ENCODE data around the gene MSI2. TPM values are rescaled to one million over a fixed set of nuclear protein-coding genes. Genes with fewer than 3 reads are reported as not detected.

MSI2 gene
- total and polyA plus RNA-seq, 5 donors, result 43.9 to 113 (median 107) TPM

DNA sequence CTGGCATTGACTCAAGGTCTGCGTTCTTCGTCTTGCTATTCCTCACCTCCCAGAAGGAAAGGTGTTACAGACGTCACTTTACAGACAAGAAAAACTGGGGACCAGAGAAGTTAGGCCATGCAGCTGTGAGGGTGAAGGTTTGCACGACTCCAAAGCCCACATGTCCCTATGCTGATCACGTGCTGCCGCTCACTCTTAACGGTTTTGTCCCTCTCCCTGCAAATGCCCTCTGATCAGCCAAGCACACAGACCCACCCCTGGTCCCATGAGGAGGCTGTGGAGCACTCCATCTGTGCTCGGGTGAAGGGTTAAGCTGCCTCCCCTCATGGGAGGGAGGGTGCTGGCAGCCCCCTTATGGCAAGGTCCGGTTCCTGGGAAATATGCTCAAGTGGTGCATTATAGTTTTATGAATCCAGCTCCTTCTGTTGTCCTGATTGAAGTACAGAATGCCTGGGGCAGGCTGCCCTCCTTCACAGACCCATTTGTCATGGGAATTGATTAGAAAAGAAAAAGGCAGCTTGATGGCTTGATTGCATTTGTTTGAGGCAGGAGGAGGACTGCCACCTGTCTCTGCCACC, 470.0 kb downstream of the MSI2 start:
- no peak for DNase-seq
- 82% methylated on average over 9 of the region's 9 CpGs for WGBS

DNA sequence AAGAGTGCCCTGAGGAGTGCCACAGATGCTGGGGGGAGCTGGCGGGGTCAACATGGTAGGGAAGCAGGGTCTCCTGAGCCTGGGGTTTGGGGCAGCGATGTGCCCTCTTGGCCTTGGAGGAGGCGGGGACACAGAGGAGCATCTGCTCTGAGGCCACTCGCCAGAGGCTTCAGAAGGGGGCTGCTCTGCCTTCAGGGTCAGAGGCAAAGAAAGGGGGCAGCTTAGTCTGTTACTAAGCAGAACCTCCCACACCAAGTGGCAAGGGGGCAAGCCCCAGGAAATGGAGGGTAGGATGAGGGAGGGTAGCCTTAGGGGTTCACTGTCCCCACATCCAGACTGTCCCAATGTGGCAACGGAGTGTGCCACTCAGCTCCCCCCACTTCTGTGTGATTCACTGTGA, 470.5 kb downstream of the MSI2 start:
- 89% methylated on average over 5 of the region's 5 CpGs for WGBS
- Histone ChIP-seq H3K4me3 (ENCODE audit: low read length) (no peak overlapping the region), H3K4me1 (ENCODE audit: control insufficient read depth, insufficient read depth, low read length) (no peaks in the 10 kb centered on the region), H3K27ac (ENCODE audit: low read length) (no peak overlapping the region), H3K27me3 (ENCODE audit: control insufficient read depth, insufficient read depth) (no peaks in the 10 kb centered on the region), H3K9me3 (ENCODE audit: control insufficient read depth, low read length) (no peaks in the 10 kb centered on the region)
- DNase-seq (no peak), ATAC-seq (no peak)
- intact Hi-C loops (cut with DNase I), result no loop called here

More for the DNA sequence above, 470.0 kb downstream of the MSI2 start:
- Histone ChIP-seq H3K4me1 (ENCODE audit: control insufficient read depth, insufficient read depth, low read length) (no peaks in the 10 kb centered on the region), H3K27ac (ENCODE audit: low read length) (no peak overlapping the region), H3K4me3 (ENCODE audit: low read length) (no peak overlapping the region), H3K9me3 (ENCODE audit: control insufficient read depth, low read length) (no peaks in the 10 kb centered on the region), H3K27me3 (ENCODE audit: control insufficient read depth, insufficient read depth) (no peaks in the 10 kb centered on the region)
- intact Hi-C loops (cut with DNase I), result no loop called here
- no peak for ATAC-seq

DNA sequence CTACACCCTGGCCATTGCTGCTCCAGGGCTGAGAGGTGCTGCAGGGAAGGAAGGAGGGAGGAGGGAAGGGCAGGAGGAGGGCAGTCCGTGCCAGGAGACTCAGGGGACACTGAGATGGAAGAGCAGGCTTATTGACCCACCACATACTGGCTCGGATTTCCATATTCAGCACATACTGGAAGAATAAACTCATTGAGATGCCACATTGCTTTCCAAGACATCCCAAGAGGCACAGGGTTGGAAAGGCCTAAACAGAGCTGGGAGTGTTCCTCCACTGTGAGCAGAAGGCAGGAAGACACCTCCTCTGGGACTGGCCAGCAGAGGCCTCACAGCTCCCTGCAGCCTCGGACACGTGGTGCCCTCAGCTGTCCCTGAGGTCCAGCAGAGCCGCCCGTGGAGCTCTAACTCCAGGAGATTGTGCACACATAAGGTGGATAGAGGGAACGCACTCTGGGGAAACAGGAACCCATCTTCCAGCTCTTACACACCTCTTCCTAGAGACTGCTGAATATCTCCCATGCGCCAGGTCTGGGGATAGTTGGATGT, 471.4 kb downstream of the MSI2 start:
- 62% methylated on average over 8 of the region's 8 CpGs for WGBS
- Histone ChIP-seq H3K4me1 (ENCODE audit: control insufficient read depth, insufficient read depth, low read length) (no peaks in the 10 kb centered on the region), H3K9me3 (ENCODE audit: control insufficient read depth, low read length) (no peaks in the 10 kb centered on the region), H3K27ac (ENCODE audit: low read length) (no peak overlapping the region), H3K27me3 (ENCODE audit: control insufficient read depth, insufficient read depth) (no peaks in the 10 kb centered on the region), H3K4me3 (ENCODE audit: low read length) (no peak overlapping the region)
- intact Hi-C loops (cut with DNase I), result no loop called here
- no peak for DNase-seq
- no peak for ATAC-seq

- Histone ChIP-seq H3K9me3 (ENCODE audit: control insufficient read depth, low read length) (no peaks in the 10 kb centered on the region), H3K27me3 (ENCODE audit: control insufficient read depth, insufficient read depth) (no peaks in the 10 kb centered on the region), H3K4me1 (ENCODE audit: control insufficient read depth, insufficient read depth, low read length) (no peaks in the 10 kb centered on the region), H3K27ac (ENCODE audit: low read length) (no peak overlapping the region), H3K4me3 (ENCODE audit: low read length) (no peak overlapping the region)
- intact Hi-C loops (cut with DNase I), result loop anchor here in 1 of 4 donors (10.0 kb wide), 1 partner anchor 125 kb away; no protein-coding TSS in a partner anchor
- no peak for ATAC-seq
- DNase-seq, result no peak
- WGBS, result 84% methylated on average over 3 of the region's 3 CpGs
Observed at GRCh38 chr17:57730026-57730701, 473.8 kb downstream of the MSI2 start.

GRCh38 chr17:57732062-57732461, 475.7 kb downstream of the MSI2 start:
- DNase-seq (peak in 1 of 3 donors; percentile 48), ATAC-seq (peak in 1 of 2 donors; percentile 40)
- no peak overlapping the region for H3K27ac ChIP-seq (ENCODE audit: low read length)
- no peaks in the 10 kb centered on the region for H3K9me3 ChIP-seq (ENCODE audit: control insufficient read depth, low read length)
- no peaks in the 10 kb centered on the region for H3K27me3 ChIP-seq (ENCODE audit: control insufficient read depth, insufficient read depth)
- H3K4me1 ChIP-seq (ENCODE audit: control insufficient read depth, insufficient read depth, low read length), result no peaks in the 10 kb centered on the region
- WGBS, result 90% methylated on average over 3 of the region's 3 CpGs
- H3K4me3 ChIP-seq (ENCODE audit: low read length), result no peak overlapping the region
- intact Hi-C loops (cut with DNase I), result loop anchor here in 1 of 4 donors (10.0 kb wide), 1 partner anchor 127 kb away; no protein-coding TSS in a partner anchor

GRCh38 chr17:57733085-57733484, 476.8 kb downstream of the MSI2 start:
- 97% methylated on average over 2 of the region's 2 CpGs for WGBS
- Histone ChIP-seq H3K4me1 (ENCODE audit: control insufficient read depth, insufficient read depth, low read length) (no peaks in the 10 kb centered on the region), H3K9me3 (ENCODE audit: control insufficient read depth, low read length) (no peaks in the 10 kb centered on the region), H3K4me3 (ENCODE audit: low read length) (no peak overlapping the region), H3K27ac (ENCODE audit: low read length) (no peak overlapping the region), H3K27me3 (ENCODE audit: control insufficient read depth, insufficient read depth) (no peaks in the 10 kb centered on the region)
- intact Hi-C loops (cut with DNase I), result loop anchor here in 1 of 4 donors (10.0 kb wide), 1 partner anchor 128 kb away; no protein-coding TSS in a partner anchor
- ATAC-seq (no peak), DNase-seq (no peak)

Other genes starting within 250 kb of the MSI2 start
- gene AKAP1, start 171.3 kb upstream of the MSI2 start, total RNA-seq, result 100 to 1,000 TPM in 3 of 4 donors, 10 to 100 TPM in 1; 92.3 to 194 (median 175) TPM
- gene AKAP1, start 171.3 kb upstream of the MSI2 start, polyA plus RNA-seq, result 94.4 TPM